HepG2 (cell line): Measurements from ENCODE around the gene B3GNT9. TPM values are rescaled to one million over a fixed set of nuclear protein-coding genes. Genes with fewer than 3 reads are reported as not detected.

ENCODE experiments used
- ETS1 ChIP-seq: sonication (generic); formaldehyde crosslinking; IDR thresholded peaks from 2 replicates; pipeline ENCODE4 v1.4.0; 2020; ENCODE audit warnings: missing genetic modification reagents
- HNRNPH1 ChIP-seq: fragments of 200-400 bp; formaldehyde crosslinking; optimal IDR thresholded peaks from 2 replicates; pipeline ENCODE3; 2017; ENCODE audit warnings: mild to moderate bottlenecking, low read depth, low read length
- LBX2 ChIP-seq: sonication (generic); formaldehyde crosslinking; IDR thresholded peaks from 2 replicates; pipeline ENCODE4 v1.5.0; 2020; ENCODE audit warnings: missing genetic modification reagents, mild to moderate bottlenecking, borderline replicate concordance
- MXD1 ChIP-seq: sonication (generic); formaldehyde crosslinking; IDR thresholded peaks from 2 replicates; pipeline ENCODE4 v1.4.0; 2020; ENCODE audit warnings: mild to moderate bottlenecking, missing genetic modification reagents
- NFRKB ChIP-seq: fragments of 450-650 bp; IDR thresholded peaks from 2 replicates; pipeline ENCODE4 v1.6.1; 2017
- TEF ChIP-seq: sonication (generic); formaldehyde crosslinking; IDR thresholded peaks from 2 replicates; pipeline ENCODE4 v1.5.0; 2020; ENCODE audit warnings: missing genetic modification reagents
- TFAP4 ChIP-seq: sonication (generic); IDR thresholded peaks from 2 replicates; pipeline ENCODE4 v1.6.1; 2016; ENCODE audit warnings: low read depth, borderline replicate concordance
- YEATS4 ChIP-seq: sonication (generic); formaldehyde crosslinking; IDR thresholded peaks from 2 replicates; pipeline ENCODE4 v1.4.0; 2020; ENCODE audit warnings: missing genetic modification reagents, borderline replicate concordance
- ZBTB40 ChIP-seq, 2 experiments: fragments of 450-650 bp in 1 of 2; sonication (generic) in 1 of 2; formaldehyde crosslinking in 1 of 2; IDR thresholded peaks; 2 replicates each; pipeline versions ENCODE4 v1.6.1 to v1.8.0; 2016 to 2022; ENCODE audit warnings: antibody characterized with exemption in 1 of 2, mild to moderate bottlenecking in 1 of 2, missing genetic modification reagents in 1 of 2
- ZNF207 ChIP-seq: fragments of 450-650 bp; IDR thresholded peaks from 2 replicates; pipeline ENCODE4 v1.6.1; 2016; ENCODE audit warnings: antibody characterized with exemption, borderline replicate concordance
- ZNF326 ChIP-seq: sonication (generic); formaldehyde crosslinking; IDR thresholded peaks from 2 replicates; pipeline ENCODE4 v1.4.0; 2020; ENCODE audit warnings: missing genetic modification reagents, borderline replicate concordance
- ZNF563 ChIP-seq: sonication (generic); formaldehyde crosslinking; IDR thresholded peaks from 2 replicates; pipeline ENCODE4 v1.8.0; 2022; ENCODE audit warnings: mild to moderate bottlenecking, moderate library complexity, missing genetic modification reagents
- polyA plus RNA-seq, 8 experiments: library from polyadenylated mRNA; depleted of rRNA in 3 of 8; stranded (reverse) in 7 of 8; unstranded in 1 of 8; fragments of >200 nt; fragmentation: Illumina TruSeq in 4 of 8; extraction: Trizol in 4 of 8; gene quantifications; 2 replicates each; pipeline versions ENCODE4 v1.2.1 to v1.2.3, GENCODE V29; 2011 to 2016; ENCODE audit warnings: low read depth in 4 of 8, missing spikeins in 1 of 8, mixed read lengths in 1 of 8; ENCODE audit not compliant: insufficient read depth in 1 of 8
- total RNA-seq, 5 experiments: library from RNA; depleted of rRNA; stranded (reverse); fragments of >200 nt; fragmentation: Illumina TruSeq; extraction: Trizol; gene quantifications; 2 replicates each; pipeline ENCODE4 v1.2.3, GENCODE V29; 2016; ENCODE audit warnings: low read depth in 1 of 5

Gene B3GNT9
- total and polyA plus RNA-seq, 2 of the 13 experiments (the other 11 are each of a cell fraction or from before 2014, with no cell fraction given) = 1.5 to 3.1 TPM

- TF ChIP-seq ZNF563 (0 out of 2 replicates have a peak, but pooled peaks have one; percentile 16), TEF (CRISPR knock-in tag) (no peak; the same call in 1 of the 2 replicates), ETS1 (CRISPR knock-in tag) (no peak), ZNF207 (0 out of 2 replicates have a peak, but pooled peaks have one; percentile 60), LBX2 (CRISPR knock-in tag) (peak; percentile 51; the same call in 1 of the 2 replicates), YEATS4 (CRISPR knock-in tag) (peak; percentile 93), TFAP4 (peak; percentile 68; the same call in 1 of the 2 replicates), HNRNPH1 (peak; percentile 37), ZNF326 (CRISPR knock-in tag) (no peak), NFRKB (no peak), ZBTB40 (IDR thresholded peaks at IDR 0.05) (no peak), ZBTB40 (CRISPR knock-in tag; IDR thresholded peaks at IDR 0.05) (peak; percentile 54; the same call in 1 of the 2 replicates), MXD1 (peak; percentile 66)
These were observed 41.2 kb downstream of the B3GNT9 start, which contains the start of gene PHAF1 (continued) for GRCh38 chr16:67109407-67110135.
